ENCODE data around the gene SLMAP.

The SLMAP gene

DNA sequence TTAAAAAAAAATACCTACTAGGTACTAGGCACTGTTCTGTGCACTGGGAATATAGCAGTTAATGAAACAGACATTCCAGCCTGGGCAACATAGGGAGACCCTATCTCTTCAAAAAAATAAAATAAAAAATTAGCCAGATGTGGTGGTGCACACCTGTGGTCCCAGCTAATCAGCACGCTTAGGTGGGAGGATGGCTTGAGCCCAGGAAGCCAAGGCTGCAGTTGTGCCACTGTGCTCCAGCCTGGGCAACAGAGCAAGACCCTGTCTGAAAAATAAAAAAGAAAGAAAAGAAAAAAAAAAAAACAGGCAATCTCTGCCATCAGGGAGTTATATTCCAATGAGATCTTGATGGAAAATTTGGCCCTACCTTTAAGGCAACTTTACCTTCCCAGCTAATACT, 137.0 kb downstream of the SLMAP start:
- DNase-seq (ENCODE audit: low read depth in 3 of 3) = no peak

DNA sequence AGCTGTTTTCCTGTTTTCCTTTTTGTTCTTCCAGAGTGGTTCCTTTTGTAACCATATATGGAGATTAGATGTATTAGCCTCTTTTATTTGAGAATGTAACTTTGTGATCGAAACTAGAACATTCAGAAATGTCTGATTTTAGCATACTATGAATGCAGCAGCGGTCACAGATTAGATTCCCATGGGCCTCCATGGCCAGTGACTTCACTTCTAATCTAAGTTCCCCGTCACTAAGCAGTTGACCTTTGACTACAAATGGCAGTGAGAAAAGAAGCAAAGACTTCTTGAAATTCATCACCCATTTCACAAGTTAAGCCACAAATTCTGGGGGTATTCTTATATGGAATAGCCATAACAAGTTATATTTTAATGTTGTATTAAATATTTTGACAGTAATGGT, 137.6 kb downstream of the SLMAP start:
- no peak for DNase-seq (ENCODE audit: low read depth in 3 of 3)

DNA sequence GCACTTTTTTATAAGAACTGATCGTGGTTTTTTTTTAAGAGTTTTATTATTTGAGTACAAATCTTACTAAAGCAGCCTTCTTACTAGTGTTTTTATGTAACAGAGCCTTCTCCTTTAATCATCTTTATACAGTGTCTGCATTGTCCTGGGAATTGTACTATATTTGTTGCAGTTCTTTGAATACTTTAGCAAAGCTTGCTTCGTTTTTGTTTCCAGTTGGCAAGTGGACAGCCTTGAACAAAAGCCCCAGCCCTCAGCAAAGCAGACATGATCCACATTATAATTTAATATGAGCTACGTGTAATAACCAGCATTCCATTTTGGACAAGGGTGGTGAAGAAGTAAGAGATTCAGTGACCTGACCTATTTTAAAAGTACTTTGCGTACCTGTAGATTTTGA, 139.9 kb downstream of the SLMAP start:
- DNase-seq (ENCODE audit: low read depth in 3 of 3) = no peak

DNA sequence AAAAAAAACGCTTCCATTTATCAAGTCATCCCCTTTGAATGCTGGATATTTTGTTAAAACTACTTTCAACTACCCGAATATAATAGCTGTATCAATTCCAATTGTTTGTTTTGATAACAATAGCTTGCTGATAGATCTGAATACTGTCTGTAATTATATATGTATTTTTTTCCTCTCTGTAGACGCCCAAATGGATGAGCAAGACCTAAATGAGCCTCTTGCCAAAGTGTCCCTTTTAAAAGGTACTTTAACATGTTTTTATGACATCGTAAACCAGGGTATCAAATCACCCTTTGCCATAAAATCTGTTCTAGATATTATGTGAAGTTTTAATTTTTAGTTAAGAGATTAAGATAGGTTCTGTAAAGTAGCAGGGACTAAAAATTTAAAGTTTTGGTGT, 140.6 kb downstream of the SLMAP start:
- DNase-seq (ENCODE audit: low read depth in 3 of 3) = no peak

DNA sequence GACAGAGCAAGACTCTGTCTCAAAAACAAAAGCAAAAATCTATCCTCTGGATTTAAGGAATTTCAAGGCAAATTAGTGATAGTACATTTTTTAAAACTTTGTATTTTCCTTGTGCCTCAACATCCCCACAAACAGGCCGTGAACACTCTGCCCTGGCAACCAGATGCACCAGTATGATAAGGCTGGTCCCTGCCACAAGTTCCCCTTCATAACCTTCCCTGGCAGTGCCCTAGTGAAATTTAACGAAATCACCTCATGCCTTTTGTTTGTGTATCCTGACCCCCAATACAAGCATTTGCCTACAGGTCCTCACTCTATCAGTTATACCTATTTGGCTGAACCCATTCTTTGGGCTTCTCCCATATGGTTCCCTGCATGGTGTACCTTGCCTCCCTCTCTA, 144.7 kb downstream of the SLMAP start:
- DNase-seq (ENCODE audit: low read depth in 3 of 3) = no peak

DNA sequence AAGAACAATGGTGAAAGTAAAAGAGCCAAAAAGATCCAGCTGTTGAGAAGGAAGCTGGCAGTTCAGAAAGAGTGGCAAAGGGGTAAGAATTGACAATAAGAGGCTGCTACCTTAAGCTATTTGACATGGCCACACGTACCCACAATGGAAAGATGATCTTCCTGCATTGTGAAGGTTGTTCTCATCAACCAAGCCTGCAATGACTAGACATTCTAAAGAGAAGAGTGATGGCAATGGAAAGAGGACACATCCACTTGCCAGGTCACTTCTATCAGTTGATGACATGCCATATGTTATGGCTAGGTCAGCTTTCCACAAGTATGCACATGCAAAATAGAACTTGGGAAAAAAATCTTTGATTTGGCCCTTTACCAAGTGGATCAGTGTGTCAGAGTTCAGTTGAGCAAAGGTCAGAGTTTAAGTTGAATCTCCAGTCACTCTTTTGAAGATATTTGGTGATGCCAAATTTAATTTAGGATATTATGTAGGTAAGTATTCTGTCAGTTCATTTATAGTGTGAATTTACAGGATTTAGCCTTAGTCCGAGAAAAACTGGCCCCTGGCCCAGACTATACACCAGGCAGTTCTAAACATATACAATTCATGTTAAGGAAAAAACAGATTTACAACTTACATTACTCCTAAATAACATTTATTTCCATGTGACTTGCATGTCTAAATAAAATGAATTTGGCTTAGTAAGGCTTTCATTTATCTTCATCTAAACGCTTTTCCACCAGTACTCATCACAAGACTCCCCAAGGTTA, 147.2 kb downstream of the SLMAP start:
- no peak for DNase-seq (ENCODE audit: low read depth in 3 of 3)

DNA sequence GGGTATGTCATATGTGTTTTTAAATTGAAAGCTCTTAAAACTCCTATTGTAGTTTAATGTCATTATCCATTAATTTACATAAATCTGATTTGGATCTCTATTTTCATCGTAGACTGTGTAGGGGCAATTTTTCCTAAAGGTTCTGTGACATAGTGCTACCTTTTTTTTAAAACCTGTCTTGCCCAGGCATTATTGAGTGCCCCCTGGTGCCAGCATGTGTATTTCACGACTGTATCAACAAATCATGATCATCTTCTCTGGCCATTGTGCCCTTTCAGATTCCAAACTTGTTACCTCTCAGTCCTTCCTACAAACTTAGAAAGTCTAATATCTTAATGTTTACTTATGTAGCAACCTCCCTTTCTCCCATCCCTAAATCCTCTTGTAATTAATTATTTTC, 154.9 kb downstream of the SLMAP start:
- DNase-seq (ENCODE audit: low read depth in 3 of 3) = no peak

DNA sequence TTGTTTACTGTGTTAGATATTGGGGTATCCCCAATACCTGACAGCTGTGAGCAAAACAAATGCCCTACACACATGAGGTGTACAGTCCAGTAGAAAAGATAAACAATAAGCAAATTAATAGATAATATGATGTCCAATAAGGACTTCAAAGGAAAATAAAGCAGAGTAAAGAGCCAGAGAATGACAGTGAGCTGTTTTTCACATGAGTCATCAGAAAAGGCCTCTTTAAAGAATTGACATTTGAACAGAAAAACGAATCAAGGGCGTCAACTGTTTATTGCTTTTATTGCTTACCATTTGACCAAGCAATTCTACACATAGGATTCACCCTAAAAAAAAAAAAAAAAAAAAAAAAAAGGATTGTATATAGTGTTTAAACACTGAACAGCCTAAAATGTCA, 155.5 kb downstream of the SLMAP start:
- no peak for DNase-seq (ENCODE audit: low read depth in 3 of 3)

DNA sequence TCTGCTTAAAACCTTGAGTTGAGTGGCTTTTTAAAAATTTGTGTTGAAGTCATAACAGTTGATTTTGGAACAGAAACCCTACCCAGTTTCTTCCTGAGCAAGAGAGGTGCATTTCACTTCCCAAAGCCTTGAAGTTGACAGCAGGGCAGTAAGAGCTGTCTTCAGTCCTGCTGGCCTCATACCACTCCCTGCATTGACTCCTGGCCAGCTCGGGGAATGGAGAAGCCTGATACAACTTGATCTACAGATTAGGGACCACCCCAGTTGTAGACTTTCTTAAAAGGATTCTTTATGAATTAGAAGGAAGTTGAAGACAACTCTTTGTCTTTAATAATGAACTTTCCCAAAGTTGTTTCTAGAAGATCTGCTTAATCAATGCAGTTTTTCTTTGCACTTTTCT, 161.5 kb downstream of the SLMAP start:
- DNase-seq (ENCODE audit: low read depth in 3 of 3) = no peak

DNA sequence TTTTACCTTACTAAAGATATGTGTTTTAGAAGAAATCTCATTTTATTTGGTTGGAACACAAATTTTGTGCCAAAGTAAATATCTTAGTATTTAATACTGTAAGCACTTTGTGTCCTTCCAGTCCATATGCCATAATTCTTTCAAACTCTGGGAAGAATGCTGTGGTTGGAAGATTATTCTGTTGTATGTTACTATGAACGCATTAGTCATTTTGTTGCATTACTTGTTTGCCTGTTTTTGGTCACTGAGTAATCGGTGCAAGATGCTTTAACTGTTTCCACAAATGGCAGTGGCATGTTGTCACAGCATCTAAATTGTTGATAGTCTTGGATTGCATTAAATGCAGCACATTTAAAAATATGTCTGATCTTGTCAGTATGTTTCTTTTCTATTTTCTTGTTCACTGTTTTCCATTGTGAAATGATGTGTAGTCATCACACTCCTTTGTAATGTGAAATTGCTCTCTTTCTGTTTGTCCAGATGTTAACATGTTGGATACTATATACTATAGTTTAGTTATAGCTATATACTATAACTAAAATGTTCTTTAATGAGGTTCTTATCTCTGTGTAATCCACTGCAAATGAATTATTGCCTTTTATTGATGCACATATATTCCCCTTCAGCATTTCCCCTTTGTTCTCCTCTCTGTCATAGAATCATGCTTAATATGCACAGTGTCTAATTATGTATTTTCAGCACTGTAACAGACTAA, 162.2 kb downstream of the SLMAP start:
- DNase-seq (ENCODE audit: low read depth in 3 of 3) = no peak

DNA sequence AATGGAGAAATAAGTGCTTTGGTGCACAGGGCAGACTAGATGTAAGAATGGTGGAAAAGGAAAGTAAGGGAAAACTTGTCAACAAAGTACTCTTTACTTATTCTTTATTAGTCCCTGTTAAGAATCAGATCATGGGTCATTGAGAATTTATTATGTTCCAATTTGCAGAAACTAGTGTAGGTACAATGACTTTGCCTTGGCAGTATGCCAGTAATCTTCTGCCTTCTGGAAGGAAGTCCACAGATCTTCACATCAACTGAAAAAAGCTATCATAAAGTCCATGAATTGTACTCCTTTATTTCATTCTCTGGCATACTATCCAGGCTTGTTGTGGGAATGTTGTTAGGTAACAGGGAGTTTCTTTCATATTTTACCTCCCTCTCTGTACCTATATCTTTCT, 163.9 kb downstream of the SLMAP start:
- DNase-seq (ENCODE audit: low read depth in 3 of 3) = no peak

DNA sequence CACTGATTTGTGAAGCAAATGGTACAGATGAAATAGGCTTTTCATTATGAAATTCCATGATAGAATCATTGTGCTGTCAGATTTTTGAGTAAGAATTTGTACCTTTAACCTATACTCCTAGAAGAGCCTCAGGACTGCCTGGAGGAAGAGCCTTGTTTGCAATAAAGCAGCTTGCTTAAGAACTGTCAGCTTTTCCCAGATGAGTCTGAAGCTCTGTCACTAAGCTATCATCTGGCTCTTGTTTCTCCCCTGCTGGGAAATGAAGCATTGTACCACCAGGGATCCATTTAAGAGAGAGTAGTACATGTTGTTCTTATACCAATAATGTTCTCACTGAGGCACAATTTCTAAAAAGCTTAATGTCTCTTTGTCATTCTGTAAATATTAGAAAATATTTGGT, 167.0 kb downstream of the SLMAP start:
- DNase-seq (ENCODE audit: low read depth in 3 of 3) = no peak

DNA sequence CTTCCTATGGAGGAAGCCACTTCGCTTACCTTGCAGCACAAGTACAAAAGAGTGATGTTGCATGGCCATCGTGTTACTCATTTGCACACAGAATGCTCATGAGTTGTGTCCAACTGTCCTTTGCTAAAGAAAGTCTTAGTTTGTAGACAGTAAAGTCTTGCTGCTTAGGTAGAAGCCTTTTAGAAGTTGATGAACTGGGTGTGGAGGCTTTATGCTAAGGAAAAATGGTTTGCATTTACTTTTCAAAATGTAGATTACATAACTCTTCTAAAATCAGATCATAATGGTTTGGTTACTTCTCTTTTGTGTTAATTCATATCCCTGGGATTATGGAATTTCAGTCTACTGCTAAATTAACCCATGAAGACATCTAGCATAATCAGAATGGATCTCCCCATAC, 167.6 kb downstream of the SLMAP start:
- no peak for DNase-seq (ENCODE audit: low read depth in 3 of 3)

DNA sequence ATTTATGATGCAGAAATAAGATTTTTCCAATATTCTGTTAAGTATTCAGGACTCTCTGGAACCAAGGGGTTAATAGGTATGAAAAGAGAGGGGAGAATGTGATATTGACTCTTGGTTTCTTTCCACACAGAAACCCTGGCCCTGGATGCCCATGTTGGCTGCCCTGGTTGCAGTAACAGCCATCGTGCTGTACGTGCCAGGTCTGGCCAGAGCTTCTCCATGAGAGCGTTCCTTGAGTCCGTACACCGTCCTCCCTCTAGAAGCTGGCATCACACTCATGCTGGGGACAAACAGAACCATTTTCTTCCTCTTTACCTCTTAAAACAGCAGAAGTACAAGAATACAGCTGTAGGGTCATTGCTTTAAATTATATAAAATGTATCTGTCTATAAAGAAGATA, 171.1 kb downstream of the SLMAP start:
- no peak for DNase-seq (ENCODE audit: low read depth in 3 of 3)

DNA sequence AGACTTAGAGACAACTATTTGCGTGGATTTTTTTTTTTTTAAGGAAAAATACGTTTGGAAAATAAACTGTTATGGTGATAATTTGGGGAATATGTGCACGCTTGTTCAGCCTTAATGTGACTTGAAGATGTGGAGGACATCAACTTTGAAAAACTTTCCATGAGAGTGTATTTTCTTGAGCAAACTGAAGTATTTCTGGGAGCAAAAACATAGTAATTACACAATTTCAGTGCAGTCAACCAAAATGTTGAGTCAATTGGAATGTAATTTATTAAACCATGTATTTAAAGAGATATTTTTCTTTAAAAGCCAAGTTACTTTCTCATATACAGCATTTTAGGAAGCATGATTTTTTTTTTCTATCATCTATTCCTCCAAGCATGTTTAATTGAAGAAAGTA, 171.8 kb downstream of the SLMAP start:
- no peak for DNase-seq (ENCODE audit: low read depth in 3 of 3)

DNA sequence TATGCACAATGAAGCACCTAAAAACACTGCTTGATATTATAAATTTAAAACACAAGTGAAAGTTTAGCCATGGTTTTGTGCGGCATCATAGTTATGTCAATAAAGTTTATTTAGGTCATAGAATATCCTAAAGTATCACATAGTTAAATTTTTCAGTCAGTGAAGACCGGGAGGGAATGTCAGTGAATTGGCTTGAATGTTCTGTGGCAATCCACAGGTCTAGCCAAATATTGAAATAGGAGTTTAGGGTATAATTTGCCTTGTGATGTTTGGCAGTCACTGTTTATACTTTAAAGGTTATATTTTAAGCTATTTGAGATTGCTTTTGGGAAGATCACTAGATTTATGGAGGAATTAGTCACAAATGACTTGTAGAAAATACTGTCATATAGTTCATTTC, 172.4 kb downstream of the SLMAP start:
- no peak for DNase-seq (ENCODE audit: low read depth in 3 of 3)

DNA sequence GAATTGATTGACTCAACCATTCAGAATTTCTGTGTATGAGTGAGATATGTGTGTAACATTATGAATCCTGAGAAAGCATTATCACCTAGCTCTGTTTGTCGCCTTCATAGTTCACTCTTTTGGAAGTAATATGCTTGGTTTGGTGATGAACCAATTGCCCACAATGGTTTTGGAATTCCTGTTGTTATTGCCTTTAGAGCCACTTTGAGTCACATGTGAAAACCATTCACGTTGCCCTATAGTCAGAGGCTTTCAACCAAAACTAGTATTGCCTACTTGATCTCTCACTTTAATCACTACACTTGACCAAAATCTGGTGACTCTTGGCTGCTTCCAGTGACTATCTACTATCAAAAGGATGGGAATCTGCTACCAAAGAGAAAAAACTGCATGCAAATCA, 173.9 kb downstream of the SLMAP start:
- DNase-seq (ENCODE audit: low read depth in 3 of 3) = no peak

DNA sequence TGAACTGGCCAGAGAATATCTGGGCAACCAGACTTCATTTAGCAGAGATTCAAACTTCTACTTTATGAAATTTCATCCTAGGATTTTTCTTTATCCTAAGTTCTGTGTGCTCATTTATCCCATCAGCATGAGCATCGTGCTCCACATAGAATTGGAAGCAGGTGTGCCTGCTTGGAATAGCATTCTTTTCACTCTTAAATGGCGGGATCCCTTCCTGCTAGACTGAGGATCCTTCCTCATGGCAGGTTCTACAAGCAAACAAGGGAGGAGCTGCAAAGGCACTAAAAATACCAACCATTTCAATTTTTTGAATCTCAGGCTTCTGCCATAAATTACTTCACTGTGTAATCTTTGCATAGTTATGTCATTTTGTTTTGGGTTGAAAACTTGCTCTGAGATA, 177.5 kb downstream of the SLMAP start:
- DNase-seq (ENCODE audit: low read depth in 3 of 3) = no peak

DNA sequence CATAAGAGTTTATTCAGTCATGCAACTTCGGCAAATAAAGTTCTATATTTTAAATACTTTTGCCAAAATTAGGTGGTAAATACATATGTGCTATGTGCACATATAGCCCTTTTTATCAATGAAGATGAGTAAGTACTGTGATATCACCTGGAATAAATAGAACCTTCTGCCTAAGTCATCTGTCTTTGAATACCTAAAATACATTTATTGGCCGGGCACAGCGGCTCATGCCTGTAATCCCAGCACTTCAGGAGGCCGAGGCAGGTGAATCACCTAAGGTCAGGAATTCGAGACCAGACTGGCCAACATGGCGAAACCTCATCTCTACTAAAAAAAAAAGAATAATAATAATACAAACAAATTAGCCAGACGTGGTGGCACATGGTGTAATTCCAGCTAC, 178.3 kb downstream of the SLMAP start:
- DNase-seq (ENCODE audit: low read depth in 3 of 3) = no peak

DNA sequence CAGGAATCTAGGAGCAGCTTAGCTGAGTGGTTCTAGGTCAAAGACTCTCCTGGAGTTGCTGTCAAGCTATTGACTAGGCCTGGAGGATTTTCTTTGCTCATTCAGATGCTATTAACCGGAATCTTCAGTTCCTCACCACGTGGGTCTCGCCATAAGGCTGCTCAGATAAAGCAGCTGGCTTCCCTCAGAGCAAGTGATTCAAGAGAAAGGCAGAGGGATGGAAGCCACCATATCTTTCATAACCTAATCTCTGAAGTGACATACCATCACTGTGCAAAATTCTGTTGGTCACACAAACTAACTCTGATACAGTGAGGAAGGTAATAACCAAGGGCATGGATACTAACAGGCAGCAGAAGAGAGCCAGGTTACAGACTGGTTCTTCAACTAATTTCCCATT, 179.4 kb downstream of the SLMAP start:
- DNase-seq (ENCODE audit: low read depth in 3 of 3) = no peak

DNA sequence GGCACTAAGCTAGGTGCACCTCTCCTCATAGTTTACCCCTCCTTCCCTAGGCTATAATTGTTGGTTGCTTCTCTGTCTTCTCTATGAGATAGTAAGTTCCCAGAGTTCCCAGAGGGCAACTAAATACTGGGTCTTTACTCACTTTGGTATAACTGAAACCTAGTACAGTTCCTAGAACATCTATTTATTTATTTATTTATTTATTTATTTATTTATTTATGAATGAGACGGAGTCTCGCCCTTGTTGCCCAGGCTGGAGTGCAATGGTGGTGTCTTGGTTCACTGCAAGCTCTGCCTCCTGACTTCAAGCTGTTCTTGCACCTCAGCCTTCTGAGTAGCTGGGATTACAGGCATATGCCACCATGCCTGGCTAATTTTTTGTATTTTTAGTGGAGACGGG, 181.0 kb downstream of the SLMAP start:
- no peak for DNase-seq (ENCODE audit: low read depth in 3 of 3)

DNA sequence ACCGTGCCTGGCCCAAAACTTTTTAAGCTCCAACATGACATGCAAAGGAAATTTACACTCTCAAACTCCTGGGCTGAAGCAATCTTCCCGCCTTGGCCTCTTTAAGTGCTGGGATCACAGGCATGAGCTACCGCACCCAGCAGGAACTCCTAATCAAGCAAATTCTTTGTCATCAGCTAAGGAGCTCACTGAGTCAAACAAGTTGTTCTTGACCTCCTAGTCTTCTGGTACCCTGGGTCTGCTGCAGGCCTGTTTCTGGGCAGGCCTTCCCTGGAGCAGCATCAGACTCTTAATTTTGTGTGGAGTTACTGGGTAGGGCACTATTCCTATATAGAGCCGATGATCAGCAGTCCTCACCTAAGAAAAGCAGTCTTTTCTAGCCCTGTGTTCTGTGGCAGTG, 183.7 kb downstream of the SLMAP start:
- no peak for DNase-seq (ENCODE audit: low read depth in 3 of 3)

DNA sequence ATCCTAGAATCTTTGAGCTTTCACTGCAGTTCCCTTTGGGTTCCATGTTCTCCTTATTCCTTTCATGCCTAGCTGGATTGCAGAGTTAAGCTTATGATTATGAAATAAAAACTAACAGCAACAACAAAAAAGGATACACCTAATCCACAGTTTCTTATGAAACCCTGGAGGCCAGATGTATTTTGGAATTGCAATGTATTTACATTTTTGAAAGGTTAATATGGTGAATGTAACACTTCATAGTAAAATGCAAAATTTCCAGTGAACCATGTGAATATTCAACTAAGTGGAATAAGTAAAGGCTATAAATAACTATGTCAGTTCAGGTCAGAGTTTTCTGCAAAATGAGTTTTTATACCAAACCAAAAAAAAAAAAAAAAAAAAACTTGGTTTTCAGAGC, 186.3 kb downstream of the SLMAP start:
- DNase-seq (ENCODE audit: low read depth in 3 of 3) = no peak

DNA sequence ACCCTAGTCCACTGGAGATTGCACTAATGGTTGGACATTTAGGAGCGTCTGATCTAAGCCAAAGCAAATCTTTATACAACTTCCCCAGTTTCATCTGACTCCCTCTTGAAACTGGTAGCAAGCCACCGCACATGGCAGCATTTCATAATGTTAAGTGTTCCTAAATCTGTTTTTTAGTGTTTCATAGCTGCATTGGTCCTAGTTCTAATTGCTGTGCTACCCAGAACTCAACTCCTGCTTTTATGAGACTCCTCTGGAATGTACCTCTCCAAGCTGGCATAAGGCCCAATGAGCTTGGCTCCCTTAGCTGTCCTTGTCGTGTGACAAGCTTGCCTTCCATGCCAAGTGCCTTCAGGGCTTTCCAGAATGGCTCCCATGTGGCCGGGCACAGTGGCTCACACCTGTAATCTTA, 186.8 kb downstream of the SLMAP start:
- DNase-seq (ENCODE audit: low read depth in 3 of 3) = no peak
